IMR-90 (cell line): ENCODE measurements around the gene TRAP1. TPM values are rescaled to one million over a fixed set of nuclear protein-coding genes. Genes with fewer than 3 reads are reported as not detected.

Experiments
- ATAC-seq: fragments of 200-7000 bp; cut with Tn5 transposase; 2 replicates; pipeline ENCODE4 v1.9.1; 2020; ENCODE audit warnings: low read depth, mild to moderate bottlenecking, moderate library complexity
- BruUV-seq: library from RNA; stranded (reverse); fragments of 400-500 nt; replicated peaks from 2 replicates; lab custom pipeline; 2021; lab: Mats Ljungman, UMichigan
- CTCF ChIA-PET: fragments of 300-600 bp; formaldehyde crosslinking; extraction: SDS; loops from one replicate; lab custom pipeline; 2021; ENCODE audit warnings: antibody characterized with exemption; lab: Yijun Ruan, JAX
- POLR2A ChIA-PET: fragments of 300-600 bp; sonication (Branson Sonifier 250); formaldehyde crosslinking; loops from one replicate; lab custom pipeline; 2022; ENCODE audit warnings: antibody characterized with exemption; ENCODE audit not compliant: unreplicated experiment; lab: Charles Lee
- DNase-seq: peaks from one replicate; pipeline ENCODE4 v3.0.0; 2013
- H2AFZ ChIP-seq: replicated peaks from 2 replicates; pipeline ENCODE3; 2013; ENCODE audit warnings: low read length, mild to moderate bottlenecking; ENCODE audit not compliant: poor library complexity
- H2AK5ac ChIP-seq: 2 replicates; pipeline ENCODE4 v1.6.1; 2013; ENCODE audit warnings: low read depth, low read length, inconsistent platforms
- H2AK9ac ChIP-seq: replicated peaks from 2 replicates; pipeline ENCODE3; 2013; ENCODE audit warnings: mild to moderate bottlenecking, low read depth, low read length, moderate library complexity; ENCODE audit not compliant: poor library complexity
- H2BK120ac ChIP-seq: 2 replicates; pipeline ENCODE4 v1.6.1; 2013; ENCODE audit warnings: low read depth, low read length, inconsistent platforms
- H2BK15ac ChIP-seq: 3 replicates; pipeline ENCODE4 v1.6.1; 2013; ENCODE audit warnings: low read depth, low read length, inconsistent platforms
- H2BK20ac ChIP-seq: 2 replicates; pipeline ENCODE4 v1.6.1; 2013; ENCODE audit warnings: low read depth, mild to moderate bottlenecking, inconsistent platforms, low read length, moderate library complexity
- H2BK5ac ChIP-seq: 2 replicates; pipeline ENCODE4 v1.6.1; 2013; ENCODE audit warnings: mild to moderate bottlenecking, low read depth, low read length, inconsistent platforms; ENCODE audit not compliant: poor library complexity, severe bottlenecking
- H3K14ac ChIP-seq: replicated peaks from 2 replicates; pipeline ENCODE4 v1.6.1; 2013; ENCODE audit warnings: low read depth, low read length, inconsistent platforms
- H3K18ac ChIP-seq: 2 replicates; pipeline ENCODE4 v1.6.1; 2013; ENCODE audit warnings: low read depth, low read length, control low read depth
- H3K23ac ChIP-seq: 2 replicates; pipeline ENCODE4 v1.6.1; 2013; ENCODE audit warnings: low read depth, low read length, inconsistent platforms
- H3K27ac ChIP-seq: 2 replicates; pipeline ENCODE4 v1.5.1; 2013; ENCODE audit warnings: mild to moderate bottlenecking, control low read depth, low read length; ENCODE audit not compliant: insufficient read depth
- H3K27me3 ChIP-seq: 2 replicates; pipeline ENCODE4 v1.6.1; 2013; ENCODE audit warnings: low read length; ENCODE audit not compliant: control insufficient read depth, insufficient read depth
- H3K36me3 ChIP-seq: 2 replicates; pipeline ENCODE4 v1.6.1; 2013; ENCODE audit warnings: low read length, mixed read lengths; ENCODE audit not compliant: control insufficient read depth, insufficient read depth
- H3K4ac ChIP-seq: 2 replicates; pipeline ENCODE4 v1.6.1; 2013; ENCODE audit warnings: low read depth, low read length, inconsistent platforms
- H3K4me1 ChIP-seq: 2 replicates; pipeline ENCODE4 v1.6.1; 2013; ENCODE audit warnings: low read length, mixed read lengths; ENCODE audit not compliant: control insufficient read depth, insufficient read depth
- H3K4me2 ChIP-seq: 2 replicates; pipeline ENCODE4 v1.6.1; 2013; ENCODE audit warnings: low read depth, mild to moderate bottlenecking, control low read depth, low read length, moderate library complexity
- H3K4me3 ChIP-seq: 2 replicates; pipeline ENCODE4 v1.5.1; 2013; ENCODE audit warnings: low read depth, mild to moderate bottlenecking, control low read depth, low read length, moderate library complexity; ENCODE audit not compliant: insufficient read depth
- H3K56ac ChIP-seq: 2 replicates; pipeline ENCODE4 v1.6.1; 2013; ENCODE audit warnings: low read length, inconsistent platforms; ENCODE audit not compliant: insufficient read depth; ENCODE audit errors: extremely low read depth
- H3K79me1 ChIP-seq, 2 experiments: 2 replicates each; pipeline ENCODE4 v1.6.1; 2013; ENCODE audit warnings: low read length in 2 of 2, inconsistent platforms in 1 of 2, low read depth in 1 of 2
- H3K9ac ChIP-seq: 2 replicates; pipeline ENCODE4 v1.6.1; 2013; ENCODE audit warnings: low read depth, low read length, control low read depth
- H3K9me1 ChIP-seq: 2 replicates; pipeline ENCODE4 v1.6.1; 2013; ENCODE audit warnings: low read length, inconsistent platforms; ENCODE audit not compliant: insufficient read depth
- H3K9me3 ChIP-seq: 2 replicates; pipeline ENCODE4 v1.6.1; 2013; ENCODE audit warnings: low read length; ENCODE audit not compliant: control insufficient read depth, insufficient read depth
- H4K20me1 ChIP-seq: 2 replicates; pipeline ENCODE4 v1.6.1; 2013; ENCODE audit warnings: low read length, inconsistent platforms; ENCODE audit not compliant: insufficient read depth
- H4K5ac ChIP-seq: 2 replicates; pipeline ENCODE4 v1.6.1; 2013; ENCODE audit warnings: mild to moderate bottlenecking, low read depth, low read length, control low read depth
- H4K8ac ChIP-seq, 2 experiments: 2 replicates each; pipeline ENCODE4 v1.6.1; 2013; ENCODE audit warnings: low read depth in 2 of 2, low read length in 2 of 2, control low read depth in 1 of 2, inconsistent platforms in 1 of 2
- H4K91ac ChIP-seq: 2 replicates; pipeline ENCODE4 v1.6.1; 2013; ENCODE audit warnings: low read depth, low read length, inconsistent platforms; ENCODE audit not compliant: insufficient read depth
- BHLHE40 ChIP-seq: fragments of 150-350 bp; IDR thresholded peaks from 2 replicates; pipeline ENCODE4 v1.6.1; 2016; ENCODE audit warnings: mild to moderate bottlenecking, low read depth, low read length
- CEBPB ChIP-seq: IDR thresholded peaks from 2 replicates; pipeline ENCODE4 v1.6.1; 2012; ENCODE audit warnings: low read depth, low read length, improper control_type of control experiment
- CHD1 ChIP-seq: IDR thresholded peaks from 2 replicates; pipeline ENCODE4 v1.6.1; 2012; ENCODE audit warnings: low read depth, low read length, improper control_type of control experiment
- FOS ChIP-seq: fragments of 150-350 bp; IDR thresholded peaks from 2 replicates; pipeline ENCODE4 v1.6.1; 2016; ENCODE audit warnings: low read depth, low read length
- MAFK ChIP-seq: IDR thresholded peaks from 2 replicates; pipeline ENCODE4 v1.6.1; 2012; ENCODE audit warnings: low read depth, low read length, improper control_type of control experiment
- MAZ ChIP-seq: IDR thresholded peaks from 2 replicates; pipeline ENCODE4 v1.6.1; 2012; ENCODE audit warnings: low read depth, mild to moderate bottlenecking, low read length, improper control_type of control experiment, moderate library complexity, borderline replicate concordance
- MXI1 ChIP-seq: IDR thresholded peaks from 2 replicates; pipeline ENCODE4 v1.6.1; 2012; ENCODE audit warnings: low read depth, mild to moderate bottlenecking, low read length, moderate library complexity, borderline replicate concordance
- NFE2L2 ChIP-seq: fragments of 150-350 bp; IDR thresholded peaks from 2 replicates; pipeline ENCODE4 v1.6.1; 2016; ENCODE audit warnings: low read depth, mild to moderate bottlenecking, low read length
- POLR2A ChIP-seq: IDR thresholded peaks from 2 replicates; pipeline ENCODE4 v1.6.1; 2012; ENCODE audit warnings: mild to moderate bottlenecking, low read depth, low read length
- RAD21 ChIP-seq: IDR thresholded peaks from 2 replicates; pipeline ENCODE4 v1.6.1; 2012; ENCODE audit warnings: low read length, improper control_type of control experiment
- RCOR1 ChIP-seq: IDR thresholded peaks from 2 replicates; pipeline ENCODE4 v1.6.1; 2012; ENCODE audit warnings: mild to moderate bottlenecking, low read length, improper control_type of control experiment; ENCODE audit not compliant: insufficient replicate concordance
- RFX5 ChIP-seq: IDR thresholded peaks from 2 replicates; pipeline ENCODE4 v1.8.0; 2012; ENCODE audit warnings: low read depth, mild to moderate bottlenecking, low read length, moderate library complexity
- SMC3 ChIP-seq: fragments of 150-350 bp; IDR thresholded peaks from 2 replicates; pipeline ENCODE4 v1.6.1; 2016; ENCODE audit warnings: low read depth, mild to moderate bottlenecking, antibody characterized with exemption, low read length, moderate library complexity
- WGBS, 2 experiments: methylation state at CpG; one replicate each; pipeline versions ENCODE4 v1.1.5 to v1.1.7; 2013; ENCODE audit warnings: missing lambda C conversion rate in 2 of 2; ENCODE audit not compliant: insufficient read length in 1 of 2; ENCODE audit errors: extremely low coverage in 2 of 2; 5-methylcytosine and 5-hydroxymethylcytosine counted together
- dilution Hi-C: fragments of 300-500 bp; cut with HindIII; formaldehyde crosslinking; loops from one replicate; pipeline ENCODE4 v1.14.3; 2018; ENCODE audit warnings: low sequenced_read_pairs; ENCODE audit not compliant: unreplicated experiment
- in situ Hi-C: fragments of 300-500 bp; cut with MboI; formaldehyde crosslinking; loops from 3 replicates; pipeline ENCODE4 v1.14.3; 2019; ENCODE audit warnings: low sequenced_read_pairs, inconsistent platforms, mixed read lengths
- intact Hi-C: fragments of 100-400 bp; cut with micrococcal nuclease; formaldehyde crosslinking; loops from 2 replicates; pipeline ENCODE4 v1.10.0; 2022
- polyA plus RNA-seq, 3 experiments: library from polyadenylated mRNA; depleted of rRNA; stranded (reverse); fragments of >200 nt; gene quantifications; 2 replicates each; pipeline ENCODE4 v1.2.3, GENCODE V29; 2012; ENCODE audit warnings: low replicate concordance in 1 of 3
- total RNA-seq: library from RNA; depleted of rRNA; stranded (reverse); fragments of >200 nt; gene quantifications from 2 replicates; pipeline ENCODE4 v1.2.3, GENCODE V29; 2012
- TF ChIP-seq, protein P1 (sequence below): fragments of 150-350 bp; IDR thresholded peaks from 2 replicates; pipeline ENCODE4 v1.6.1; 2017; ENCODE audit warnings: mild to moderate bottlenecking, antibody characterized with exemption, low read length, low read depth
- TF ChIP-seq, protein P2 (sequence below): fragments of 150-350 bp; IDR thresholded peaks from 2 replicates; pipeline ENCODE4 v1.6.1; 2016; ENCODE audit warnings: low read depth, mild to moderate bottlenecking, low read length, moderate library complexity, borderline replicate concordance
- TF ChIP-seq, protein P3 (sequence below): conservative IDR thresholded peaks from 2 replicates; pipeline ENCODE4 v1.5.1; 2012; ENCODE audit warnings: mild to moderate bottlenecking, low read depth, low read length, improper control_type of control experiment

The TRAP1 gene
- total and polyA plus RNA-seq, 2 of the 4 experiments (the other 2 are of a cell fraction) = 139 to 145 TPM

DNA sequence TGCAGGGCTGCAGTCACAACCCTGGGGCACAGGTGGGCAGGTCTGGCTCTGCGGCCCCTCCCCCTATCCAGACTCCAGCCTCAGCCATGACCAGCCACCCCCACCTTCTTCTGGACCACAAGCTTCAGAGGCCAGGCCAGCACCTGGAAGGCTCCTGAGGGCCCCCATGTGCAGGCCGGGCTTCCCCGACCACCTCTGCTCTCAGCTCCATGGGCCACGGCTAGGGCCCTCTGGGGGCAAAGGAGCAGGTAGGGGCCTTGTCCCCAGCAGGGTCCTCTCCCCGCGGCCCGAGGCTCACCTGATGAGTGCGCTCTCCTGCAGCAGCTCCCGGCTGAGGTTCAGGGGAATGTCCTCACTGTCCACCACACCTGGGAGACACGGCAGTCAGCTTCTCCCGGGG is 45.9 kb downstream of the TRAP1 start:
- Histone ChIP-seq H4K8ac (no peak overlapping the region), H4K20me1 (no peaks in the 10 kb centered on the region; the same call in 1 of the 2 replicates), H2AK5ac (no peak overlapping the region), H4K91ac (no peak overlapping the region), H3K18ac (no peak overlapping the region), H3K56ac (no peak overlapping the region), H2BK5ac (no peak overlapping the region), H3K4ac (no peak overlapping the region), H3K9ac (no peak overlapping the region), H2BK20ac (no peak overlapping the region), H3K27ac (no peak overlapping the region), H2AFZ (no peak overlapping the region), H3K23ac (no peak overlapping the region), H2AK9ac (no peak overlapping the region), H3K14ac (no peak overlapping the region), H3K27me3 (no peaks in the 10 kb centered on the region), H3K79me1 (peaks cover 0 to 13% of the 10 kb centered on the region in 2 experiments; a peak in 2 of 4 replicates), H4K5ac (no peak overlapping the region), H2BK120ac (no peak overlapping the region), H2BK15ac (no peak overlapping the region), H3K4me3 (no peak overlapping the region), H3K9me3 (peaks cover 8% of the 10 kb centered on the region), H3K4me1 (no peaks in the 10 kb centered on the region), H3K36me3 (peaks cover 42% of the 10 kb centered on the region), H3K4me2 (no peak overlapping the region), H3K9me1 (no peaks in the 10 kb centered on the region)
- ATAC-seq (no peak), DNase-seq (no peak)
- 85% methylated on average over 5 of the region's 11 CpGs; no CpG with 5 or more reads in 1 of the 2 experiments for WGBS, 2 experiments
- dilution Hi-C loops = no loop called here
- intact Hi-C loops = no loop called here
- no TSS peak for BruUV-seq
- in situ Hi-C loops = no loop called here
- ChIA-PET POLR2A (no interaction called here), CTCF (interaction anchor here (0.7 kb wide), 1 partner anchor 1793 kb away, joined by 3 read pairs; no protein-coding TSS in a partner anchor)
- TF ChIP-seq MXI1 (no peak), CHD1 (no peak), RFX5 (no peak), FOS (no peak), BHLHE40 (no peak), RCOR1 (no peak), NFE2L2 (no peak), SMC3 (no peak), MAFK (no peak), CEBPB (no peak), POLR2A (no peak), RAD21 (no peak), MAZ (no peak)
- TF ChIP-seq, protein P1, sequence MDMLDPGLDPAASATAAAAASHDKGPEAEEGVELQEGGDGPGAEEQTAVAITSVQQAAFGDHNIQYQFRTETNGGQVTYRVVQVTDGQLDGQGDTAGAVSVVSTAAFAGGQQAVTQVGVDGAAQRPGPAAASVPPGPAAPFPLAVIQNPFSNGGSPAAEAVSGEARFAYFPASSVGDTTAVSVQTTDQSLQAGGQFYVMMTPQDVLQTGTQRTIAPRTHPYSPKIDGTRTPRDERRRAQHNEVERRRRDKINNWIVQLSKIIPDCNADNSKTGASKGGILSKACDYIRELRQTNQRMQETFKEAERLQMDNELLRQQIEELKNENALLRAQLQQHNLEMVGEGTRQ = no peak
- TF ChIP-seq, protein P2, sequence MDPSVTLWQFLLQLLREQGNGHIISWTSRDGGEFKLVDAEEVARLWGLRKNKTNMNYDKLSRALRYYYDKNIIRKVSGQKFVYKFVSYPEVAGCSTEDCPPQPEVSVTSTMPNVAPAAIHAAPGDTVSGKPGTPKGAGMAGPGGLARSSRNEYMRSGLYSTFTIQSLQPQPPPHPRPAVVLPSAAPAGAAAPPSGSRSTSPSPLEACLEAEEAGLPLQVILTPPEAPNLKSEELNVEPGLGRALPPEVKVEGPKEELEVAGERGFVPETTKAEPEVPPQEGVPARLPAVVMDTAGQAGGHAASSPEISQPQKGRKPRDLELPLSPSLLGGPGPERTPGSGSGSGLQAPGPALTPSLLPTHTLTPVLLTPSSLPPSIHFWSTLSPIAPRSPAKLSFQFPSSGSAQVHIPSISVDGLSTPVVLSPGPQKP = no peak
- TF ChIP-seq, protein P3, sequence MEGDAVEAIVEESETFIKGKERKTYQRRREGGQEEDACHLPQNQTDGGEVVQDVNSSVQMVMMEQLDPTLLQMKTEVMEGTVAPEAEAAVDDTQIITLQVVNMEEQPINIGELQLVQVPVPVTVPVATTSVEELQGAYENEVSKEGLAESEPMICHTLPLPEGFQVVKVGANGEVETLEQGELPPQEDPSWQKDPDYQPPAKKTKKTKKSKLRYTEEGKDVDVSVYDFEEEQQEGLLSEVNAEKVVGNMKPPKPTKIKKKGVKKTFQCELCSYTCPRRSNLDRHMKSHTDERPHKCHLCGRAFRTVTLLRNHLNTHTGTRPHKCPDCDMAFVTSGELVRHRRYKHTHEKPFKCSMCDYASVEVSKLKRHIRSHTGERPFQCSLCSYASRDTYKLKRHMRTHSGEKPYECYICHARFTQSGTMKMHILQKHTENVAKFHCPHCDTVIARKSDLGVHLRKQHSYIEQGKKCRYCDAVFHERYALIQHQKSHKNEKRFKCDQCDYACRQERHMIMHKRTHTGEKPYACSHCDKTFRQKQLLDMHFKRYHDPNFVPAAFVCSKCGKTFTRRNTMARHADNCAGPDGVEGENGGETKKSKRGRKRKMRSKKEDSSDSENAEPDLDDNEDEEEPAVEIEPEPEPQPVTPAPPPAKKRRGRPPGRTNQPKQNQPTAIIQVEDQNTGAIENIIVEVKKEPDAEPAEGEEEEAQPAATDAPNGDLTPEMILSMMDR = no peak
